GM18526 (cell line): ENCODE data around the gene MARCHF10.

ENCODE experiments used
- POLR2A ChIP-seq: IDR thresholded peaks from 3 replicates; pipeline ENCODE4 v1.6.1; 2011; ENCODE audit not compliant: insufficient read length; ENCODE audit errors: extremely low read depth

Gene MARCHF10

DNA sequence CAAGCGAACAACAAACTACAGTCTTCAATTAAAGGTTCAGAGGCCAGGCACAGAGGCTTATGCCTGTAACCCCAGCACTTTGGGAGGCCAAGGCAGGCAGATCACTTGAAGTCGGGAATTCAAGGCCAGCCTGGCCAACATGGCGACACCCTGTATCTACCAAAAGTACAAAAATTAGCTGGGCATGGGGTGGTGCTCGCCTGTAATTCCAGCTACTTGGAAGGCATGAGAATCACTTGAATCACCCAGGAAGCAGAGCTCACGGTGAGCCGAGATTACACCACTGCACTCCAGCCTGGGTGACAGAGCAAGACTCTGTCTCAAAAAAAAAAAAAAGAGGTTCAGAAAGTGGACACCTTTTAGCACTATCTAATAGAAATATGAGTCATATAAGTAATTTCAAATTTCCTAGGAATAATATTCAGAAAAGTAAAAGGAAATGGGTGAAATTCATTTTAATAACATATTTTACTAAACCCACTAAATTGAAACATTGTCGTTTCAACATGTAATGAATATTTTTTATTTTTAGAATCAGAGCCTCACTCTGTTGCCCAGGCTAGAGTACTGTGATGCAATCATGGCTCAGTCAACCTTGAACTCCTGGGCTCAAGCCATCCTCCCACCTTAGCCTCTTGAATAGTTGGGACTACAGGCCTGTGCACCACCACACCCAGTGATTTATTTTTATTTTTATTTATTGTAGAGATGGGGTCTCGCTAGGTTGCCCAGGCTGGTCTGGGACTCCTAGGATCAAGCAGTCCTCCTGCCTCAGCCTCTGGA lies 15.2 kb upstream of the MARCHF10 start:
- TF ChIP-seq POLR2A = no peak

DNA sequence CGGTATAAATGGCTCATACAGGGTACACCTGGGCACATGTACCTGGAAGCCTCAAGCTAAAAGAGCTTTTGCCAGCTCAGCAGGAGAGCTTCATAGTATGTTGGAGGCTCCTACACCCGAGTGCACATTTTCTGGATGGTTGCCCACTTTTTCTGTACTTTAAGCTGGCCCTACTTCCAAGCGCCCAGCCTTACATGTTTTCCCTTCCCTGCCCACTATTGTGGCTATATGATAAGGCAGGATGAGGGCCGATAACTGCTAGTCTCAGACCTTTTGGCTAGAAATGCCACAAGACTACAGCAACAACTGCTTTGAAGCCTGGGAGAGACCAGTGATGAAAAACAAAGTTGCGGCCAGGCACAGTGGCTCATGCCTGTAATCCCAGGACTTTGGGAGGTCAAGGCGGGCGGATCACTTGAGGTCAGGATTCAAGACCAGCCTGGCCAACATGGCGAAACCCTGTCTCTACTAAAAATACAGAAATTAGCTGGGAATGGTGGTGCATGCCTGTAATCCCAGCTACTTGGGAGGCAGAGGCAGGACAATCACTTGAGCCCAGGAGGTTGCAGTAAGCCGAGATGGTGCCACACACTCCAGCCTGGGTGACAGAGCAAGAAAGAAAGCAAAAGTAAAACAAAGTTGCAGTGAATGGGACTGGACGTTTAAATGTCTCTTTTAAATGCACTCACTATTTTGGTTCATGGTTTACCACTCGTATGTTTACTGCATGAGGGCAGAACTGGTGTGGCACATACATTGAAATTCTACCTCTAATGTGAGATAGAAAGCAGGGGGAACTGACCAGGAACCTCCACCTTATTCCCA lies 14.2 kb upstream of the MARCHF10 start:
- TF ChIP-seq POLR2A = no peak

GRCh38 chr17:62821189-62822079 lies 13.3 kb upstream of the MARCHF10 start:
- TF ChIP-seq POLR2A = no peak

- TF ChIP-seq POLR2A = no peak
These were observed 11.6 kb upstream of the MARCHF10 start for GRCh38 chr17:62819511-62820221.

DNA sequence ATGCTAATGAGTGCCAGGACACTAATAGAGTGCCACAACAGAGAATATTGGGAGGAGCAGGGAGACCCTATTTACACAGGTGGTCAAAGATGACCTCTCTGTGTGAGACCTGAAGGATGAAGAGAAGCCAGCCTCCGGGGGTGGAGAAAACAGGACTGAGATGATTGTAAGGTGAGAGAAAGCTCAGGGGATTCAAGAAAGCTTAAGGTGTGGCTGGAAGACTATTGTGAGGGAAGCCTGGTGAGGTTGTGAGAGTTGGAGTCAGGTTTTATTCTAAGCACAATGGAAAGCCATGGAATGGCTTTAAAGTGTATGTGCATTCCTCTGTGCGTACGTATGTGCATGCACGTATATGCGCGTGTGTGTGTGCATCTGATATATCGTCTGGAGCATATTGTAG lies 10.4 kb upstream of the MARCHF10 start:
- TF ChIP-seq POLR2A = no peak

DNA sequence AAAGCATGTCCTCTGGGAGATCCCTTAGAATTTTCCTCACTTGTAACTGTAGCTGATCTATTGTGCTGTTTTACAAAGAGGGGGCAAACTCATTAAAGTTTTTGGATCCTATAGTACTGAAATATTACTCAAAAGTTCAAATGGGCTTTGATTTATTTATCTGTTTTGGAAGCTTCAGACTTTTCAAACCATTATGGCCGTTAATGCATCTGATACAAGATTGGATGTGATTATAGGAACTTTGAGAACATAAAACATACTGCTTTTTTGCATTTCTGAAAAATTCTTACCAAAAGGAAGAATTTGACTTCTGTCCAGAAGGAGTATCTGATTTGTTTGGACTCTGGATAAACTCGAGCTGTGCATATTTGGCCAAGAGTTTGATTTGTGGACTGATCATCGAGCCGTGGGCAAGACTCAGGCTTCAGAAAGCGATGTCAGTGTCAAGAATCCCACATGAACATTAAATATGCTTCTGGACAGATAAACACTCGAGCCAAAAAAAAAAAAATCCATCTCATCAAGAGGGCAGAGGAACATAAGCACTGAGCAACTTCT lies 8.2 kb upstream of the MARCHF10 start:
- TF ChIP-seq POLR2A = no peak

DNA sequence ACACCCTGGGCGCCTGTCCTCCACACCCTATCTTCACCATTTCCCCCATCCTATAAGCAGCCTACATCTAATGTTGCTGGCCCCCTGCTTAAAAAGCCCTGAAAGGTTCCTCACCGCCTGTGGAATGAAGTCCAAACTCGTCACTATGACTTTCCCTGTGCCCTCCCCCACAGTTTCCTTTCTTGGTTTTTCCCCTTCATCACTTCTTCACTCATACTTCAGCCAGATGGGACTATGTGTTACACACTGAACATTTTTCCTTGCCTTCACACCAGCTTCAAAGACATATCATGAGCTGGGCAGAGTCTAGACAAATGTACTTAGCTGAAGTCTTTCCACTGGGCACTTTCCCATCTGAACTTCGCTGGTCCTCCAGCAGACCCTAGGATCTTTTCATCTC lies 1.5 kb upstream of the MARCHF10 start:
- TF ChIP-seq POLR2A = no peak

DNA sequence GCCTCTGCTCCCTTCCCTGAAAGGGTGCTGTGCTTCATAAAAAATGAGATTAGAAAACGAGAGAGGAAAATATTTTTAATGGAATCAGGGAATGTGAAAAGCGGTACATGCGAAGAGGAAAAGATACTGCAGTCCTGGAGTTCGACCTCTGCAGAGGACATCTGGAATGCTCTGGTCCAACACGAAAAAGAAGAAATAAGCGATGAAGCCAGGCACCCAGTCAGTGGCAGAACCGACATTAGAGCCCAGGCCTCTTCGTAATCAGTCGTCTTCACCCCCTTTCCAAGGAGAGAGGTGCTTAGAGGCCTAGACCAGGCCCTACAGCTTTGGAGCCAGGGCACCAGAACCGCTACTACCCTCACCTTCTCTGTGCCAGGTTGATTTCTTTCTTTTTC lies 459 bp upstream of the MARCHF10 start:
- no peak for TF ChIP-seq POLR2A

DNA sequence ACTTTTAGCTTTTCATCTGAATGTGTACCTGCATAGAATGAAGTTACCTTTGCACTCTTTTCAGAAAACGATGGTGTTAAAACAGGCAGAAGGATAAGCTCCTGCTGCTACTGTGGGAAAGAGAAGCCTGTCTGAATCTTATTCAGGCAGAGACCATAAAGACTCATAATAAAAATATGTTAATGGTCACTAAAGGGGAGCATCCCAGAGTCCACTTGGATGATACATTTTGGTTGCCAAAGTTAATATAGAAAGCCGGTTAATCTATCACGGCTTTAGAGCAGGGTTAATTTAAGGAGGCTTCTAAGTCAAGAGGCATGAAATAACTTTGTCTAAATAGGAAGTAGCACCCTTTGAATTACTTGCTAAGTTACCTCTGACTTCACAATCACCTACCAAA lies 2.9 kb downstream of the MARCHF10 start:
- TF ChIP-seq POLR2A = no peak

- TF ChIP-seq POLR2A = no peak
These were observed 3.3 kb downstream of the MARCHF10 start for GRCh38 chr17:62804822-62805221.

GRCh38 chr17:62804025-62804424 lies 4.1 kb downstream of the MARCHF10 start:
- no peak for TF ChIP-seq POLR2A

DNA sequence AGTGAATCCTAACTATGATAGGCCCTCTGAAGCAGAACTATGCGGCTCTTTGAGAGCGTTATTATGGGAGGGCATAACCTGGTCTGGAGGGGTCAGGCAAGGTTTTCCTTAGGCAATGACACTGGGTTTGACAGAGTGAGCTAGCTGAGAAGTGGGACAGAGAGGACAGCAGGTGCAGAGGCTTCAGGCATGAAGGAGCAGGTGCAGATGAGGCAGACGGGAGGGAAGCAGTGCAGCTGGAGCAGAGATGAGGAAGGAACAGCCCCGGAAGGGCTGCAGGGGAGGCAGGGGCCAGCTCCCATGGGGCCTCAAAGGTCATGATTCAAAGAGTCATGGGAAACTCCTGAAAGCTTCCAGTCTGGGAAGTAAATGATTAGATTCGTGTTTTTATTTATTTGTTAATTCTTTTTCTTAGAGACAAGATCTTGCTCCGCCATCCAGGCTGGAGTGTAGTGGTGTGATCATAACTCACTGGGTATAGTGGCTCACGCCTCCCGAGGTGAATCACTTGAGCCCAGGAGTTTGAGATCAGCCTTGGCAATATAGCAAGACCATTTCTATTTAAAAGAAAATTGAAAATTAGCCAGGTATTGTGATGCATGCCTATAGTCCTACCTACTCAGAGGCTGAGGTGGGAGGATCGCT lies 5.4 kb downstream of the MARCHF10 start:
- TF ChIP-seq POLR2A = no peak

GRCh38 chr17:62801553-62802114 lies 6.5 kb downstream of the MARCHF10 start:
- no peak for TF ChIP-seq POLR2A

DNA sequence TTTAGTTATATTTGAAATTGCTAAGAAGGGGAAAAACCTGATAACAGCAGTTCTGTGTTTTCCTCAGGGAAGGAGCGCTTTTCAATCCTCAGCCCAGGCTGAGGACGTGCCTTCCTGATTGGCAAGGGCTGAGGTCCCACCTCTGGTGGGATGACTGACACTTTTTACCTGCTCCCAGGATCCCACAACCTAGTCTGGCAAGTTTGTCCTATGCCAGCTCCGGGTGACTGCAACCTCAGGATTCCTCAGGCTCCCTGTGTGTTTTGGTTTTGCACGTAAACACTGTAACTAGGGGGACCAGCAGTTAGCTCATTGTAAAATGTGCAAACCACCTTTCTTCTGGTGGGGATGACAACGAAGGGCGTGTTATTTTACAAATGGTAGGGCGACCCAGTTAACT lies 7.5 kb downstream of the MARCHF10 start:
- no peak for TF ChIP-seq POLR2A

DNA sequence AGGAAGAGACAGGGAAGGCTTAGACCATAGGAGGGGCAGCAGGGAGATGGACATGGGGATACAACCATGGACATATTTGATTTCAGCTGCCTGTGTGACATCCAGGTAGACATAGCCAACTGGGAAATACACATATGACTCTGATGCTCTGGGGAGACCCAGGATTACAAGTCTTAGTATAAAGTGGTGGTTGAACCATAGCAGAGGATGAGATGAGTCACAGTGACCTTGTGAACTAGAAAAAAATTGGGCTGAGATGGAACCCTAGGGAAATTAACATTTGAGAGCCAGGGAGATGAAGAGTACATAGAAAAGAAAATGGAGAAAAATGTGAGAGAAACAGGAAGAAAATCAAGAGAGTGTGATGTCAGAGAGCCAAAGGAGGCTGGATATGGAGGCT lies 10.2 kb downstream of the MARCHF10 start:
- no peak for TF ChIP-seq POLR2A
